ENCODE measurements around the gene DNAJC5. TPM values are rescaled to one million over a fixed set of nuclear protein-coding genes. Genes with fewer than 3 reads are reported as not detected.
"Not testable (repeated sequence)": the region's sequence is repeated elsewhere in the genome, so short reads cannot be mapped to it uniquely, and the experiment has no call there.

Gene DNAJC5
- total RNA-seq, 1 experiment from 2014 or later: 79.9 TPM

GRCh38 chr20:63926298-63926697 is 31.4 kb downstream of the DNAJC5 start:
- H3K9me3 Mint-ChIP-seq (ENCODE audit: low read depth, unreplicated experiment): no peaks in the 10 kb centered on the region
- no peaks in the 10 kb centered on the region for H3K27me3 Mint-ChIP-seq (ENCODE audit: unreplicated experiment)
- H3K4me3 Mint-ChIP-seq (ENCODE audit: low read depth, unreplicated experiment): no peak overlapping the region
- no TSS peak for BruUV-seq (replicated peaks)
- intact Hi-C loops (cut with micrococcal nuclease; ENCODE audit: unreplicated experiment): no loop called here
- TF ChIP-seq, protein P1, sequence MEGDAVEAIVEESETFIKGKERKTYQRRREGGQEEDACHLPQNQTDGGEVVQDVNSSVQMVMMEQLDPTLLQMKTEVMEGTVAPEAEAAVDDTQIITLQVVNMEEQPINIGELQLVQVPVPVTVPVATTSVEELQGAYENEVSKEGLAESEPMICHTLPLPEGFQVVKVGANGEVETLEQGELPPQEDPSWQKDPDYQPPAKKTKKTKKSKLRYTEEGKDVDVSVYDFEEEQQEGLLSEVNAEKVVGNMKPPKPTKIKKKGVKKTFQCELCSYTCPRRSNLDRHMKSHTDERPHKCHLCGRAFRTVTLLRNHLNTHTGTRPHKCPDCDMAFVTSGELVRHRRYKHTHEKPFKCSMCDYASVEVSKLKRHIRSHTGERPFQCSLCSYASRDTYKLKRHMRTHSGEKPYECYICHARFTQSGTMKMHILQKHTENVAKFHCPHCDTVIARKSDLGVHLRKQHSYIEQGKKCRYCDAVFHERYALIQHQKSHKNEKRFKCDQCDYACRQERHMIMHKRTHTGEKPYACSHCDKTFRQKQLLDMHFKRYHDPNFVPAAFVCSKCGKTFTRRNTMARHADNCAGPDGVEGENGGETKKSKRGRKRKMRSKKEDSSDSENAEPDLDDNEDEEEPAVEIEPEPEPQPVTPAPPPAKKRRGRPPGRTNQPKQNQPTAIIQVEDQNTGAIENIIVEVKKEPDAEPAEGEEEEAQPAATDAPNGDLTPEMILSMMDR (IDR thresholded peaks at IDR 0.05; ENCODE audit: unreplicated experiment): no peak
- CTCF ChIA-PET: no interaction called here
- H3K27ac Mint-ChIP-seq (ENCODE audit: unreplicated experiment): no peak overlapping the region
- H3K36me3 Mint-ChIP-seq (ENCODE audit: insufficient read depth, unreplicated experiment): peaks cover 71% of the 10 kb centered on the region
- no peak for DNase-seq
- no peaks in the 10 kb centered on the region for H3K4me1 Mint-ChIP-seq (ENCODE audit: low read depth, unreplicated experiment)

DNA sequence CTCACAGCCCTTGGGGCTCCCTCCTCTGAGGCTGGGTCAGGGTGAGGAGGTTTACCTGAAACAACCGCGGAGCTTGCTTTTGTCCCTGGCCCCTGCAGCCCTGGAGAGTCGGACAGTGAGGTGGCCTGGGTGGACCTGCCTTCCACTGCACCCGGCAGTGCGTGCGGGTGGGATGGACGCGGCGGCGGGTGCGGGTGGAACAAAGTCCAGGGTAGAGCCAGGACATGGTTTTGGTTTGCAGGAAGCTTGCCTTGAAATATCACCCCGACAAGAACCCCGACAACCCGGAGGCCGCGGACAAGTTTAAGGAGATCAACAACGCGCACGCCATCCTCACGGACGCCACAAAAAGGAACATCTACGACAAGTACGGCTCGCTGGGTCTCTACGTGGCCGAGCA is 34.1 kb downstream of the DNAJC5 start:
- BruUV-seq (replicated peaks): no TSS peak
- no peak for DNase-seq
- Mint-ChIP-seq H3K27me3 (ENCODE audit: unreplicated experiment) (no peaks in the 10 kb centered on the region), H3K27ac (ENCODE audit: unreplicated experiment) (no peak overlapping the region), H3K9me3 (ENCODE audit: low read depth, unreplicated experiment) (no peaks in the 10 kb centered on the region), H3K4me1 (ENCODE audit: low read depth, unreplicated experiment) (no peaks in the 10 kb centered on the region), H3K4me3 (ENCODE audit: low read depth, unreplicated experiment) (no peak overlapping the region), H3K36me3 (ENCODE audit: insufficient read depth, unreplicated experiment) (peaks cover 70% of the 10 kb centered on the region)
- intact Hi-C loops (cut with micrococcal nuclease; ENCODE audit: unreplicated experiment): no loop called here
- TF ChIP-seq, protein P1 (IDR thresholded peaks at IDR 0.05; ENCODE audit: unreplicated experiment): no peak
- CTCF ChIA-PET: no interaction called here

GRCh38 chr20:63929473-63929883 is 34.6 kb downstream of the DNAJC5 start:
- BruUV-seq (replicated peaks); H3K4me1 Mint-ChIP-seq (ENCODE audit: low read depth, unreplicated experiment); intact Hi-C loops (cut with micrococcal nuclease; ENCODE audit: unreplicated experiment); CTCF ChIA-PET; H3K27me3 Mint-ChIP-seq (ENCODE audit: unreplicated experiment); DNase-seq; H3K4me3 Mint-ChIP-seq (ENCODE audit: low read depth, unreplicated experiment); H3K9me3 Mint-ChIP-seq (ENCODE audit: low read depth, unreplicated experiment); H3K27ac Mint-ChIP-seq (ENCODE audit: unreplicated experiment): not testable (repeated sequence)
- H3K36me3 Mint-ChIP-seq (ENCODE audit: insufficient read depth, unreplicated experiment): peaks cover 74% of the 10 kb centered on the region

GRCh38 chr20:63930971-63931553 is 36.1 kb downstream of the DNAJC5 start:
- TF ChIP-seq, protein P1 (IDR thresholded peaks at IDR 0.05; ENCODE audit: unreplicated experiment): no peak
- intact Hi-C loops (cut with micrococcal nuclease; ENCODE audit: unreplicated experiment): no loop called here
- H3K4me3 Mint-ChIP-seq (ENCODE audit: low read depth, unreplicated experiment): no peak overlapping the region
- DNase-seq: no peak
- CTCF ChIA-PET: no interaction called here
- H3K9me3 Mint-ChIP-seq (ENCODE audit: low read depth, unreplicated experiment): no peaks in the 10 kb centered on the region
- H3K27ac Mint-ChIP-seq (ENCODE audit: unreplicated experiment): no peak overlapping the region
- H3K4me1 Mint-ChIP-seq (ENCODE audit: low read depth, unreplicated experiment): no peaks in the 10 kb centered on the region
- peaks cover 79% of the 10 kb centered on the region for H3K36me3 Mint-ChIP-seq (ENCODE audit: insufficient read depth, unreplicated experiment)
- H3K27me3 Mint-ChIP-seq (ENCODE audit: unreplicated experiment): no peaks in the 10 kb centered on the region
- BruUV-seq (replicated peaks): no TSS peak

DNA sequence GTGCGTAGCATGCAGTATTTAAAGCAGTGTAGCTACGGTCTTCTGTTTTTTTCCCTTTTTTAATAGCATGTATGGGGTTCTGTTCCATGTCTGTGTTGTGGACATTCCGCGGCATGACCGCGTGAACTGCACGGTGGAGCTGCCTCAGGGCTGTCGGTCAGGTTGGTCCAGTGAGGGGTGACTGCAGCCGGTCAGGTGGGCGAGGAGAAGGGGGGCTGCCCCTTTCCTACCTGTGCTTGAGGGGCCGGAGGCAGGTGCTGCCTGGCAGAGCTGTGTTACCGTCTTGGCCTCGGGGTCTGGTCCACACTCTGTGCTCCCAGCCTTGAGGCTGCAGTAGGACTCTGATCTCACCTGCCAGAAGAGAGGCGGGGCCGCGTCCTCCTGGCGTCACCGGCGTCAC is 36.8 kb downstream of the DNAJC5 start:
- Mint-ChIP-seq H3K9me3 (ENCODE audit: low read depth, unreplicated experiment) (no peaks in the 10 kb centered on the region), H3K4me3 (ENCODE audit: low read depth, unreplicated experiment) (no peak overlapping the region), H3K36me3 (ENCODE audit: insufficient read depth, unreplicated experiment) (peaks cover 80% of the 10 kb centered on the region), H3K27ac (ENCODE audit: unreplicated experiment) (no peak overlapping the region), H3K27me3 (ENCODE audit: unreplicated experiment) (no peaks in the 10 kb centered on the region), H3K4me1 (ENCODE audit: low read depth, unreplicated experiment) (no peaks in the 10 kb centered on the region)
- TF ChIP-seq, protein P1 (IDR thresholded peaks at IDR 0.05; ENCODE audit: unreplicated experiment): no peak
- intact Hi-C loops (cut with micrococcal nuclease; ENCODE audit: unreplicated experiment): no loop called here
- CTCF ChIA-PET: no interaction called here
- no peak for DNase-seq
- no TSS peak for BruUV-seq (replicated peaks)
